Karpas-422 (cell line): ENCODE data around the gene ST7L. TPM values are rescaled to one million over a fixed set of nuclear protein-coding genes. Genes with fewer than 3 reads are reported as not detected.
"Not testable (repeated sequence)": the region's sequence is repeated elsewhere in the genome, so short reads cannot be mapped to it uniquely, and the experiment has no call there.

Experiments used
- DNase-seq: peaks from one replicate; pipeline ENCODE4 v3.0.0-alpha.2; 2015
- H2AFZ ChIP-seq: fragments of 200-600 bp; sonication (generic); 2 replicates; pipeline ENCODE4 v1.6.1; 2014; ENCODE audit warnings: antibody characterized with exemption, low read length, mixed read lengths
- H3K27ac ChIP-seq: fragments of 200-600 bp; sonication (generic); 2 replicates; pipeline ENCODE4 v1.5.1; 2014; ENCODE audit warnings: mild to moderate bottlenecking, low read length, moderate library complexity
- H3K27me3 ChIP-seq: fragments of 200-600 bp; sonication (generic); 2 replicates; pipeline ENCODE4 v1.6.1; 2014; ENCODE audit warnings: low read length, mixed read lengths
- H3K36me3 ChIP-seq: fragments of 200-600 bp; sonication (generic); 2 replicates; pipeline ENCODE4 v1.6.1; 2014; ENCODE audit warnings: low read length, mixed read lengths; ENCODE audit not compliant: insufficient read depth
- H3K4me1 ChIP-seq: fragments of 200-600 bp; sonication (generic); 2 replicates; pipeline ENCODE4 v1.6.1; 2014; ENCODE audit warnings: mild to moderate bottlenecking, low read length, mixed read lengths
- H3K4me2 ChIP-seq: fragments of 200-600 bp; sonication (generic); 2 replicates; pipeline ENCODE4 v1.6.1; 2014; ENCODE audit warnings: low read length, low read depth, mild to moderate bottlenecking; ENCODE audit not compliant: poor library complexity, severe bottlenecking
- H3K4me3 ChIP-seq: fragments of 200-600 bp; sonication (generic); 2 replicates; pipeline ENCODE4 v1.5.1; 2014; ENCODE audit warnings: mild to moderate bottlenecking, antibody characterized with exemption, low read length, mixed read lengths
- H3K79me2 ChIP-seq: fragments of 200-600 bp; sonication (generic); 2 replicates; pipeline ENCODE4 v1.6.1; 2014; ENCODE audit warnings: mild to moderate bottlenecking, low read length, mixed read lengths
- H3K9ac ChIP-seq: fragments of 200-600 bp; sonication (generic); 2 replicates; pipeline ENCODE4 v1.6.0; 2014; ENCODE audit warnings: low read length
- H3K9me2 ChIP-seq: fragments of 200-600 bp; sonication (generic), shearing (Covaris generic); replicated peaks from 2 replicates; pipeline ENCODE4 v1.6.0; 2014; ENCODE audit warnings: mild to moderate bottlenecking, low read length, moderate library complexity; ENCODE audit not compliant: insufficient read depth
- H3K9me3 ChIP-seq: fragments of 300-700, 200-600 bp; sonication (generic); 2 replicates; pipeline ENCODE4 v1.6.1; 2014; ENCODE audit warnings: low read length, mixed read lengths
- H4K20me1 ChIP-seq: fragments of 200-600 bp; sonication (generic); 2 replicates; pipeline ENCODE4 v1.6.1; 2014; ENCODE audit warnings: mild to moderate bottlenecking, antibody characterized with exemption, low read length, low read depth; ENCODE audit not compliant: insufficient read depth
- total RNA-seq: library from RNA; depleted of rRNA; stranded (reverse); fragments of >200 nt; shearing (Covaris generic); gene quantifications from 2 replicates; pipeline ENCODE4 v1.2.3, GENCODE V29; 2014; ENCODE audit warnings: low replicate concordance

Gene ST7L
- total RNA-seq, 1 experiment from 2014 or later: 14.4 TPM

- no peaks in the 10 kb centered on the region for H3K9me2 ChIP-seq
- no peak overlapping the region for H2AFZ ChIP-seq
- no peaks in the 10 kb centered on the region for H3K9me3 ChIP-seq
- H4K20me1 ChIP-seq: no peaks in the 10 kb centered on the region
- no peak for DNase-seq
- no peak overlapping the region for H3K9ac ChIP-seq
- no peak overlapping the region for H3K4me3 ChIP-seq
- H3K4me1 ChIP-seq: no peaks in the 10 kb centered on the region
- H3K27ac ChIP-seq: no peak overlapping the region
- no peak overlapping the region for H3K4me2 ChIP-seq
- no peaks in the 10 kb centered on the region for H3K79me2 ChIP-seq
- no peaks in the 10 kb centered on the region for H3K27me3 ChIP-seq
- no peaks in the 10 kb centered on the region for H3K36me3 ChIP-seq
Measured at GRCh38 chr1:112504001-112504660, 114.8 kb downstream of the ST7L start.

- no peak overlapping the region for H2AFZ ChIP-seq
- no peak overlapping the region for H3K4me2 ChIP-seq
- H3K79me2 ChIP-seq: no peaks in the 10 kb centered on the region
- no peak overlapping the region for H3K4me3 ChIP-seq
- no peaks in the 10 kb centered on the region for H3K36me3 ChIP-seq
- no peak overlapping the region for H3K27ac ChIP-seq
- H3K9me3 ChIP-seq: no peaks in the 10 kb centered on the region
- no peaks in the 10 kb centered on the region for H3K9me2 ChIP-seq
- DNase-seq: no peak
- H3K27me3 ChIP-seq: no peaks in the 10 kb centered on the region
- H4K20me1 ChIP-seq: no peaks in the 10 kb centered on the region
- no peak overlapping the region for H3K9ac ChIP-seq
- no peaks in the 10 kb centered on the region for H3K4me1 ChIP-seq
Measured at GRCh38 chr1:112502826-112503225, 116.1 kb downstream of the ST7L start.

GRCh38 chr1:112501810-112502641 lies 116.9 kb downstream of the ST7L start:
- Histone ChIP-seq H3K27me3 (no peaks in the 10 kb centered on the region), H2AFZ (no peak overlapping the region), H3K27ac (no peak overlapping the region), H3K79me2 (no peaks in the 10 kb centered on the region), H3K9me2 (no peaks in the 10 kb centered on the region), H3K4me1 (no peaks in the 10 kb centered on the region), H3K4me3 (no peak overlapping the region), H3K9ac (no peak overlapping the region), H4K20me1 (no peaks in the 10 kb centered on the region), H3K4me2 (no peak overlapping the region), H3K36me3 (no peaks in the 10 kb centered on the region), H3K9me3 (no peaks in the 10 kb centered on the region)
- DNase-seq: no peak

- H4K20me1 ChIP-seq: no peaks in the 10 kb centered on the region
- H3K9ac ChIP-seq: no peak overlapping the region
- H2AFZ ChIP-seq: no peak overlapping the region
- H3K9me2 ChIP-seq: no peaks in the 10 kb centered on the region
- H3K27me3 ChIP-seq: no peaks in the 10 kb centered on the region
- no peaks in the 10 kb centered on the region for H3K36me3 ChIP-seq
- no peak for DNase-seq
- no peak overlapping the region for H3K4me2 ChIP-seq
- no peak overlapping the region for H3K27ac ChIP-seq
- H3K4me1 ChIP-seq: no peaks in the 10 kb centered on the region
- H3K9me3 ChIP-seq: no peaks in the 10 kb centered on the region
- no peak overlapping the region for H3K4me3 ChIP-seq
- no peaks in the 10 kb centered on the region for H3K79me2 ChIP-seq
Measured at GRCh38 chr1:112496290-112496689, 122.7 kb downstream of the ST7L start.

GRCh38 chr1:112493351-112493750 lies 125.6 kb downstream of the ST7L start:
- Histone ChIP-seq H2AFZ (no peak overlapping the region), H3K9me2 (no peaks in the 10 kb centered on the region), H3K4me1 (no peaks in the 10 kb centered on the region), H3K9me3 (no peaks in the 10 kb centered on the region), H3K4me3 (no peak overlapping the region), H3K36me3 (no peaks in the 10 kb centered on the region), H3K79me2 (no peaks in the 10 kb centered on the region), H3K4me2 (no peak overlapping the region), H3K9ac (no peak overlapping the region), H4K20me1 (no peaks in the 10 kb centered on the region), H3K27ac (no peak overlapping the region), H3K27me3 (no peaks in the 10 kb centered on the region)
- no peak for DNase-seq

- Histone ChIP-seq H3K4me1 (no peaks in the 10 kb centered on the region), H3K79me2 (no peaks in the 10 kb centered on the region), H3K4me2 (no peak overlapping the region), H3K9ac (no peak overlapping the region), H3K9me3 (no peaks in the 10 kb centered on the region), H3K27ac (no peak overlapping the region), H4K20me1 (no peaks in the 10 kb centered on the region), H3K9me2 (no peaks in the 10 kb centered on the region), H3K36me3 (no peaks in the 10 kb centered on the region), H3K27me3 (no peaks in the 10 kb centered on the region), H3K4me3 (no peak overlapping the region), H2AFZ (no peak overlapping the region)
- DNase-seq: no peak
Measured at GRCh38 chr1:112492076-112492475, 126.9 kb downstream of the ST7L start.

- Histone ChIP-seq H3K4me2 (no peak overlapping the region), H3K79me2 (no peaks in the 10 kb centered on the region), H3K4me3 (no peak overlapping the region), H3K9me2 (no peaks in the 10 kb centered on the region), H3K27me3 (no peaks in the 10 kb centered on the region), H3K9ac (no peak overlapping the region), H4K20me1 (no peaks in the 10 kb centered on the region), H3K9me3 (no peaks in the 10 kb centered on the region), H2AFZ (no peak overlapping the region), H3K36me3 (no peaks in the 10 kb centered on the region), H3K27ac (no peak overlapping the region), H3K4me1 (peaks cover 5% of the 10 kb centered on the region; the same call in 1 of the 2 replicates)
- DNase-seq: no peak
Measured at GRCh38 chr1:112488141-112488540, 130.8 kb downstream of the ST7L start.

GRCh38 chr1:112487686-112488085 lies 131.3 kb downstream of the ST7L start:
- H3K4me2 ChIP-seq, H3K36me3 ChIP-seq, H3K79me2 ChIP-seq, H2AFZ ChIP-seq, H3K4me3 ChIP-seq, H3K27ac ChIP-seq, H3K4me1 ChIP-seq, DNase-seq, H4K20me1 ChIP-seq, H3K9me2 ChIP-seq, H3K9me3 ChIP-seq, H3K27me3 ChIP-seq, H3K9ac ChIP-seq: not testable (repeated sequence)
